Keratinocyte (primary cell): ENCODE results near the gene LCORL. TPM values are rescaled to one million over a fixed set of nuclear protein-coding genes. Genes with fewer than 3 reads are reported as not detected.

Experiments
- DNase-seq: peaks from one replicate; pipeline ENCODE4 v3.0.0-alpha.2; 2011; ENCODE audit warnings: low read depth, missing footprints, low spot score
- FAIRE-seq: peaks from 2 replicates; lab custom pipeline; 2011; peaks lifted over from hg19 to GRCh38; lab: Jason Lieb, UNC
- H2AFZ ChIP-seq: 2 replicates; pipeline ENCODE4 v1.6.0; 2012; ENCODE audit warnings: low read length, control low read depth, inconsistent platforms; ENCODE audit not compliant: control insufficient read depth
- H3K27ac ChIP-seq: 2 replicates; pipeline ENCODE4 v1.5.1; 2011; ENCODE audit warnings: low read length; ENCODE audit not compliant: control insufficient read depth, insufficient read depth
- H3K27me3 ChIP-seq: 3 replicates; pipeline ENCODE4 v1.6.0; 2011; ENCODE audit warnings: low read length; ENCODE audit not compliant: control insufficient read depth, insufficient read depth; ENCODE audit errors: extremely low read depth
- H3K36me3 ChIP-seq, 2 experiments: 2 replicates in 1 of 2; 3 replicates in 1 of 2; pipeline ENCODE4 v1.5.1; 2011; ENCODE audit warnings: low read length in 2 of 2, mild to moderate bottlenecking in 1 of 2; ENCODE audit not compliant: control insufficient read depth in 2 of 2, insufficient read depth in 2 of 2; ENCODE audit errors: extremely low read depth in 1 of 2
- H3K4me1 ChIP-seq: 3 replicates; pipeline ENCODE4 v1.5.1; 2011; ENCODE audit warnings: low read length; ENCODE audit not compliant: control insufficient read depth, insufficient read depth; ENCODE audit errors: extremely low read depth
- H3K4me2 ChIP-seq: 3 replicates; pipeline ENCODE4 v1.6.0; 2011; ENCODE audit warnings: low read depth, low read length; ENCODE audit not compliant: control insufficient read depth, insufficient read depth; ENCODE audit errors: extremely low read depth
- H3K4me3 ChIP-seq, 3 experiments: fragments of 200-600 bp in 1 of 3; sonication (generic) in 1 of 3; 2 replicates in 2 of 3; 3 replicates in 1 of 3; pipeline ENCODE4 v1.5.1; 2011 to 2016; ENCODE audit warnings: low read length in 3 of 3, mild to moderate bottlenecking in 3 of 3, control low read depth in 2 of 3, inconsistent platforms in 1 of 3, low read depth in 1 of 3, mixed read lengths in 1 of 3, mixed run types in 1 of 3, moderate library complexity in 1 of 3; ENCODE audit not compliant: control insufficient read depth in 2 of 3, insufficient read depth in 2 of 3; ENCODE audit errors: extremely low read depth in 1 of 3
- H3K79me2 ChIP-seq: 2 replicates; pipeline ENCODE4 v1.6.0; 2012; ENCODE audit warnings: low read length; ENCODE audit not compliant: control insufficient read depth, insufficient read depth
- H3K9ac ChIP-seq: 3 replicates; pipeline ENCODE4 v1.6.0; 2011; ENCODE audit warnings: low read length; ENCODE audit not compliant: control insufficient read depth, insufficient read depth; ENCODE audit errors: extremely low read depth
- H3K9me1 ChIP-seq: 3 replicates; pipeline ENCODE4 v1.6.0; 2011; ENCODE audit warnings: low read length; ENCODE audit not compliant: control insufficient read depth, insufficient read depth; ENCODE audit errors: extremely low read depth
- H3K9me3 ChIP-seq: 2 replicates; pipeline ENCODE4 v1.5.1; 2012; ENCODE audit warnings: low read depth, low read length; ENCODE audit not compliant: control insufficient read depth
- H4K20me1 ChIP-seq: 3 replicates; pipeline ENCODE4 v1.6.0; 2011; ENCODE audit warnings: low read length; ENCODE audit not compliant: control insufficient read depth, insufficient read depth; ENCODE audit errors: extremely low read depth
- EZH2 ChIP-seq: IDR thresholded peaks from one replicate; pipeline ENCODE4 v1.6.1; 2012; ENCODE audit warnings: inconsistent platforms, mild to moderate bottlenecking, low read length, moderate library complexity
- dilution Hi-C: fragments of 300-500 bp; cut with MboI; formaldehyde crosslinking; loops from one replicate; pipeline ENCODE4 v1.7.0; 2020; ENCODE audit warnings: low sequenced_read_pairs; ENCODE audit not compliant: extremely low pct_ligation_motif_present
- polyA plus RNA-seq, 5 experiments: library from polyadenylated mRNA; depleted of rRNA in 3 of 5; stranded (reverse) in 3 of 5; stranded (forward) in 1 of 5; unstranded in 1 of 5; fragments of >200 nt; gene quantifications; 1 replicate in 1 of 5; 2 replicates in 3 of 5; 3 replicates in 1 of 5; pipeline versions ENCODE4 v1.2.1 to v1.2.3, GENCODE V29; 2011 to 2012; ENCODE audit warnings: missing spikeins in 2 of 5, low read depth in 1 of 5, low replicate concordance in 1 of 5
- TF ChIP-seq, protein P1 (sequence below), 3 experiments: IDR thresholded peaks in 1 of 3; conservative IDR thresholded peaks in 1 of 3; optimal IDR thresholded peaks in 1 of 3; 2 replicates in 2 of 3; 3 replicates in 1 of 3; pipeline versions ENCODE3 to v1.5.1; 2011; ENCODE audit warnings: low read length in 3 of 3, mild to moderate bottlenecking in 3 of 3, moderate library complexity in 2 of 3, control low read depth in 1 of 3, inconsistent platforms in 1 of 3; ENCODE audit not compliant: insufficient read depth in 2 of 3; ENCODE audit errors: extremely low read depth in 1 of 3

Gene LCORL
- polyA plus RNA-seq, 1 donor (not counting 4 experiments of a cell fraction or from before 2014, with no cell fraction given), result 3.3 TPM

DNA sequence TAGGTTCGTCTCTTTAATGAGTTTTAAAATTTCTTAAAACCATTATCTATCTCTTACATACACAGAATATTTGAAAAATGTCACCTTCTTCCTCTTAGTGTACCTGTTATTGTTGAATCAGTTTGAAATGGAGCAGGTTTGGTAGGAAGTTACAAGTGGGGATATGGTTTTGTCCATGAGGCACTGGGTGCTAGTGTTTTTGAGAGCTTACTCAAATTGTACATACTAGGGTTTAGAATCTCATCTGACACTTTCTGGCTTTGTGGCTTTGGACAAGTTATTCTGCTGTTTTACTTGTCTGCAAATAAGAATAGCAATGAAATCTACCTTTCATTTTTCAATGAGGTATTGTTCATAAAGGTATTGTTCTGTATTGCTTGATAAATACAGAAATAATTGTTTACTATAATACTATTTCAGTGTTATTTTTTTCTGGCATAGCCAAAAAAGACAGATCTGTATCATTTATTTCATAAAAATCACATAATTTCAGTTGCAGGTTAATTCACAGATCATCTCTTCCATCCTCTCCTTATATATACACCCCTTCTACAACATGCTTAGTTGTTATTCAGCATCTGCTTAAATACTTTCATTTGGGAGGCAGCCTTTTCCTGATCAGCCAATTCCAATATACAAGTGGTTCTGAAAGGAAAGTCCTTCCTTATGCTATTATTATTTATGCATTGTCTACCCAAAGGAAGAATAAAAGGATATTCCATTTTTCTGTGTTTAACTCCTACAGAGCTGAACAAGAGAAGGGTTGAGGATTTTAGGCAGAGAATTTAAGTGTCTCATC, 197.5 kb downstream of the LCORL start:
- Histone ChIP-seq H3K4me2 (no peak overlapping the region), H3K9ac (no peak overlapping the region), H4K20me1 (no peaks in the 10 kb centered on the region), H3K27me3 (no peaks in the 10 kb centered on the region), H3K9me3 (no peaks in the 10 kb centered on the region), H3K4me3 (no peak overlapping the region), H3K79me2 (peaks cover 2% of the 10 kb centered on the region), H3K4me1 (no peaks in the 10 kb centered on the region), H2AFZ (no peak overlapping the region), H3K9me1 (no peaks in the 10 kb centered on the region), H3K27ac (no peak overlapping the region), H3K36me3 (peaks cover 0 to 5% of the 10 kb centered on the region in 2 experiments)
- FAIRE-seq (no peak), DNase-seq (no peak)
- dilution Hi-C loops, result no loop called here
- TF ChIP-seq EZH2, result no peak
- TF ChIP-seq, protein P1, sequence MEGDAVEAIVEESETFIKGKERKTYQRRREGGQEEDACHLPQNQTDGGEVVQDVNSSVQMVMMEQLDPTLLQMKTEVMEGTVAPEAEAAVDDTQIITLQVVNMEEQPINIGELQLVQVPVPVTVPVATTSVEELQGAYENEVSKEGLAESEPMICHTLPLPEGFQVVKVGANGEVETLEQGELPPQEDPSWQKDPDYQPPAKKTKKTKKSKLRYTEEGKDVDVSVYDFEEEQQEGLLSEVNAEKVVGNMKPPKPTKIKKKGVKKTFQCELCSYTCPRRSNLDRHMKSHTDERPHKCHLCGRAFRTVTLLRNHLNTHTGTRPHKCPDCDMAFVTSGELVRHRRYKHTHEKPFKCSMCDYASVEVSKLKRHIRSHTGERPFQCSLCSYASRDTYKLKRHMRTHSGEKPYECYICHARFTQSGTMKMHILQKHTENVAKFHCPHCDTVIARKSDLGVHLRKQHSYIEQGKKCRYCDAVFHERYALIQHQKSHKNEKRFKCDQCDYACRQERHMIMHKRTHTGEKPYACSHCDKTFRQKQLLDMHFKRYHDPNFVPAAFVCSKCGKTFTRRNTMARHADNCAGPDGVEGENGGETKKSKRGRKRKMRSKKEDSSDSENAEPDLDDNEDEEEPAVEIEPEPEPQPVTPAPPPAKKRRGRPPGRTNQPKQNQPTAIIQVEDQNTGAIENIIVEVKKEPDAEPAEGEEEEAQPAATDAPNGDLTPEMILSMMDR (optimal IDR thresholded peaks at IDR 0.05 in 1 of 3, IDR thresholded peaks at IDR 0.05 in 1 of 3, conservative IDR thresholded peaks at IDR 0.05 in 1 of 3; ENCODE audit: extremely low read depth in 1 of 3, insufficient read depth in 2 of 3, low read length in 3 of 3), result no peak

DNA sequence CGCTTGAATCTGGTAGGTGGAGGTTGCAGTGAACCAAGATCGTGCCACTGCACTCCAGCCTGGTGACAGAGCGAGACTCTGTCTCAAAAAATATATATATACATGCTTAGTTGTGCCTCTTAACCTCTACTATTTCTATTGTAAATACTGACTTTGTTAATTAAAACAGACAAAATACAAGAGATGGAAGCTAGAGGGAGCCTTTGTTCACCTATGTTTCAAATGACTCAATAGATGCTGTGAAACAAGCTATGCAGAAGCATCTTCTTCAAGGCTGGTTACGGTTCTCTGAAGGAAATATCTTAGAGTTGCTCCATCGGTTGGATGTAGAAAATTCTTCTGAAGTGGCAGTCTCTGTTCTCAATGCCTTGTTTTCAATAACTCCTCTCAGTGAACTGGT, 204.5 kb downstream of the LCORL start:
- dilution Hi-C loops, result no loop called here
- no peak overlapping the region for H3K4me2 ChIP-seq

More for the DNA sequence above, 204.5 kb downstream of the LCORL start:
- no peaks in the 10 kb centered on the region for H3K9me1 ChIP-seq
- no peaks in the 10 kb centered on the region for H4K20me1 ChIP-seq
- peak overlapping the region; percentile 22 for H2AFZ ChIP-seq
- no peak overlapping the region for H3K9ac ChIP-seq
- no peaks in the 10 kb centered on the region for H3K27me3 ChIP-seq
- no peaks in the 10 kb centered on the region for H3K9me3 ChIP-seq
- H3K79me2 ChIP-seq, result peaks cover 45% of the 10 kb centered on the region
- no peaks in the 10 kb centered on the region for H3K36me3 ChIP-seq
- DNase-seq (no peak), FAIRE-seq (peak; percentile 51)
- peaks cover 3% of the 10 kb centered on the region for H3K4me1 ChIP-seq
- no peak overlapping the region for H3K27ac ChIP-seq
- TF ChIP-seq EZH2, result no peak
- TF ChIP-seq, protein P1 (optimal IDR thresholded peaks at IDR 0.05 in 1 of 3, IDR thresholded peaks at IDR 0.05 in 1 of 3, conservative IDR thresholded peaks at IDR 0.05 in 1 of 3; ENCODE audit: extremely low read depth in 1 of 3, insufficient read depth in 2 of 3, low read length in 3 of 3), result peak in 2 of 3 experiments; percentile 37 to 41
- no peak overlapping the region for H3K4me3 ChIP-seq
